G401 (cell line): ENCODE data around the gene NDUFS8. TPM values are rescaled to one million over a fixed set of nuclear protein-coding genes. Genes with fewer than 3 reads are reported as not detected.
"Not testable (repeated sequence)": the region's sequence is repeated elsewhere in the genome, so short reads cannot be mapped to it uniquely, and the experiment has no call there.

Experiments
- DNase-seq: peaks from one replicate; pipeline ENCODE4 v3.0.0-alpha.2; 2015; ENCODE audit warnings: low spot score
- in situ Hi-C: cut with HindIII; loops from 2 replicates; pipeline ENCODE4 v1.10.0; 2016; ENCODE audit warnings: low sequenced_read_pairs, mixed read lengths
- total RNA-seq: library from RNA; depleted of rRNA; stranded (reverse); fragments of >200 nt; shearing (Covaris generic); gene quantifications from 2 replicates; pipeline ENCODE4 v1.2.3, GENCODE V29; 2014; rRNA removed

NDUFS8 gene
- total RNA-seq = 177 and 212 TPM in 2 replicates

DNA sequence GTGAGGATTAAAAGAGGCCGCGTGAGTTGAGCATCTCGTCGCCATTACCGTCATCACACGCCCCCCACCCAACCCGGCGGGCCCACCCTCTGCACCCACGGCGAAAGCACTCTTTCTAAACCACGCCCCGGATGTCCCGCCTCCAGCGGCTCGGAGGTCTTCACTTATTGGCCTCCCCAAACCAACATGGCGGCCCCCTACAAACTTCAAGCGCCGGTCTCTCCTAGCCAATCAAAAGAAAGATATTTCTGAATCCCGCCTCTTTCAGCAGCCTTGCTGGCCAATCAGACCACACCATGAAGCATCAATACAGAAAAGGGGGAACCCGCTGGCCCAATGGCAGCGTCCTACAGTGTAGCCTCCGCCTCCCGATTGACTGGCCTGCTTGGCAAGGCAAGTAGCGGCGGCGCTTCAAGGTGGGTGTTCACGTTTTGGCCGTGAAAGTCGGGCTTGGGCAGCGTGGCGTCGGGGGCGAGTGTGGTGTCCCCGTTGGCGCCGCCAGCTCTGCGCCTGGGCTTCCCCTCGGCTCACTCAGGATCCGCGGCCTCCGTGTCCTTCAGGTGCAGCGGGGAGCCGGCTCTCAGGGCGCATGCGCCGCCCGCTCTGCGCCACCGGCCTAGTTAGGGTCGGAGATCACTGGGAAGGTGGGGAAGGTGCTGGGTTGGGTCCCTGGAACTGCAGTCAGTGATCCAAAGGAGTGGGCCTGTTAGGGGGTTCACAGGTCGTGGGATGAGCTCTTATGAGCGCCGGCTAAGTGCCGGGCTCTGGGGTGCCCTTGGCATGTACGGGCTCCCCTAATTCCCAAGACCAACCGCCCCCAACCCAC is at the start of gene NDUFS8:
NDUFS8 (plus strand) TSS at position 364 of the 826 bp plus-strand sequence. CDS start 1,471 bp downstream, outside the sequence.
- in situ Hi-C loops = no loop called here
- peak; percentile 100 for DNase-seq

DNA sequence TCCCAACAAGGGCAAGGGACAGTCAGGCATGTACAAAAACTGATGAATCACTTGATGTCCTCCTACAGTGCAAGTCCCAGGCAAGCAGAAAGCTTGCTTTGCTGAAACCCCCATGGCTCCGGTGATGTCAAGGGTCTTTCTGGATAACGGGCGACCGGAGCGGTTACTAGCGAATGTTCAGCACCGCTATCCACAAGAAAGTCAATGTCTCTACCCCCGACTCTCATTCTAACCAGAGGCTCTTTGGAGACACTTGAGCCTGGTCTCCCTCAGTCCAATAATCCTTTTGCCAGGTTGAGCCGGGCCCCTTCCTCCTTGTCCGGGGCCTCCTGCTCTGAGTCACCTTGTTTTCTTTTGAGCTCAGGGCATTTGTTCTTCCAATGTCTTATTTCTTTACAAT is 49.3 kb upstream of the NDUFS8 start:
- in situ Hi-C loops, DNase-seq: not testable (repeated sequence)

GRCh38 chr11:67982255-67982857 is 48.1 kb upstream of the NDUFS8 start:
- DNase-seq, in situ Hi-C loops: not testable (repeated sequence)

DNA sequence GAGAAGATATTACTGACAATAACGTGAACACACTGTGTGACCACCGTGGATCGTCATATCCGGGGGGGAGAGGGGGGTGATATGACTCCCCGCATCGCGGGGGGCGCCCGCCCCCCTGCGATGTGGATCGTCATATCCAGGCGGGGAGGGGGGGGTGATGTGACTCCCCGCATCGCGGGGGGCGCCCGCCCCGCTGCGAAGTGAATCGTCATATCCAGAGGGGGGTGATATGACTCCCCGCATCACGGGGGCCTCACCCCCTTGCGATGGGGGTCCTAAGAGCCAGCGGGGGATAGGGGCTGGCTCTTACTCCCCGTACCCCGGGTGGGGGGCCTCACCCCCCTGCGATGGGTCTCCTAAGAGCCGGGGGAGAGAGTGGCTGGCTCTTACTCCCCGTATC is 46.5 kb upstream of the NDUFS8 start:
- in situ Hi-C loops = no loop called here
- no peak for DNase-seq

DNA sequence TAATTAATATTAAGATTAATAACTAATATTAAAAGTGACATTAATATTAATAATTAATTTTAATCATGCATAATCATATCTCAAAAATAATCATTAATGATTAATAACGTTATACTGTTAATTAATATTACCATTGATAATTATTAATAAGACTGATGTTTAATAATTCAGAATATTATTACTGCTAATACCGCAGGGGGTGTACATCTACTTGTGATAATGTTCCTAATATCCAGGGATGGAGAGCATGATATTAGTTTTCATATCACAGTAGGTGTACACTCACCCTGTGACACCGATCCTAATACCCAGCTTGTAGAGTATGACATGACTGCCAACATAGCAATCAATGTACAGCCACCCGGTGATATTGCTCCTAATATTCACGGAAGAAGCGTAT is 45.2 kb upstream of the NDUFS8 start:
- in situ Hi-C loops, DNase-seq: not testable (repeated sequence)

GRCh38 chr11:67990546-67991346 is 39.7 kb upstream of the NDUFS8 start:
- peak; percentile 16 for DNase-seq

GRCh38 chr11:67991347-67992121 is 38.9 kb upstream of the NDUFS8 start:
- in situ Hi-C loops, DNase-seq: not testable (repeated sequence)

More at GRCh38 chr11:67990546-67991346, 39.7 kb upstream of the NDUFS8 start:
- in situ Hi-C loops = not testable (repeated sequence)

- DNase-seq, in situ Hi-C loops: not testable (repeated sequence)
These were observed 36.7 kb upstream of the NDUFS8 start for GRCh38 chr11:67993821-67994220.

GRCh38 chr11:67994387-67994786 is 36.1 kb upstream of the NDUFS8 start:
- DNase-seq, in situ Hi-C loops: not testable (repeated sequence)

- DNase-seq, in situ Hi-C loops: not testable (repeated sequence)
These were observed 35.4 kb upstream of the NDUFS8 start for GRCh38 chr11:67995129-67995528.

- DNase-seq, in situ Hi-C loops: not testable (repeated sequence)
These were observed 34.9 kb upstream of the NDUFS8 start for GRCh38 chr11:67995579-67995978.

DNA sequence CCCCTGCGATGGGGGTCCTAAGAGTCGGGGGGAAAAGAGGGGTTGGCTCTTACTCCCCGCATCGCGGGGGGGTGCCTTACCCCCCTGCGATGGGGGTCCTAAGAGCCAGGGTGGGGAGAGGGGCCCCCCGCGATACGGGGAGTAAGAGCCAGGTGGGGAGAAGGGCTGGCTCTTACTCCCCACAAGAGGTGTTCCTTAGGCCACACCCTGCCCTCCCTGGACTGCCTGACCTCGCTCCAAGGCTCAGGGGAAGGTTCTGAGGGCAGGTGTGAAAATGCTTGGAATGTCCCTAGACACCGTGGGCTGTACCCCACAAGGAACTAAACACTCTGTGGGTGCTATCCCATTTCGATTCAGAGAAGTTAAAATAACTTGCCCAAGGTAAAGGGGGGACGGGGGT is 34.4 kb upstream of the NDUFS8 start:
- in situ Hi-C loops = no loop called here
- DNase-seq = no peak

GRCh38 chr11:67996622-67997474 is 33.6 kb upstream of the NDUFS8 start:
- DNase-seq = peak; percentile 37
- in situ Hi-C loops = no loop called here

DNA sequence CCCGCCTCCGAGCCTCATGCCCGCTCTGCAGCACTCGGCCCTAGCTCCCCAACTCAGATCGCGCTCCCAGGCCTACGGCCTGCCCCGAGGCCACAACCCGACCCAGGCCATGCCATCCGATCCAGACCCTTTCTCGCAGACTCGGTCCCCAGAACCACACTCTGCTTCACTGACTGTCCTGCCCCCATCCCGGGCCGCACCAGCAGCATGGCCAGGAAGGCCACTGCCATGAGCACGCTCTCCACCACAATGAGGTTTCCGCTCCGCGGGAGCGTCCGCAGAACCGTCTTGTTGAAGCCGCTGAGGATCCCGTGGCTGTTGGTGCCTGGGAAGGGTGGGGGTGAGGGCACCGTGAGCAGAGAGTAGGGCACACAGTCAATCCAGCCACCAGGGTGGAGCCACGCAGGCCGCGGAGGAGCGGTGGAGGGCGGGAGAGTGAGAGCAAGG is 33.0 kb upstream of the NDUFS8 start:
- in situ Hi-C loops = no loop called here
- no peak for DNase-seq

DNA sequence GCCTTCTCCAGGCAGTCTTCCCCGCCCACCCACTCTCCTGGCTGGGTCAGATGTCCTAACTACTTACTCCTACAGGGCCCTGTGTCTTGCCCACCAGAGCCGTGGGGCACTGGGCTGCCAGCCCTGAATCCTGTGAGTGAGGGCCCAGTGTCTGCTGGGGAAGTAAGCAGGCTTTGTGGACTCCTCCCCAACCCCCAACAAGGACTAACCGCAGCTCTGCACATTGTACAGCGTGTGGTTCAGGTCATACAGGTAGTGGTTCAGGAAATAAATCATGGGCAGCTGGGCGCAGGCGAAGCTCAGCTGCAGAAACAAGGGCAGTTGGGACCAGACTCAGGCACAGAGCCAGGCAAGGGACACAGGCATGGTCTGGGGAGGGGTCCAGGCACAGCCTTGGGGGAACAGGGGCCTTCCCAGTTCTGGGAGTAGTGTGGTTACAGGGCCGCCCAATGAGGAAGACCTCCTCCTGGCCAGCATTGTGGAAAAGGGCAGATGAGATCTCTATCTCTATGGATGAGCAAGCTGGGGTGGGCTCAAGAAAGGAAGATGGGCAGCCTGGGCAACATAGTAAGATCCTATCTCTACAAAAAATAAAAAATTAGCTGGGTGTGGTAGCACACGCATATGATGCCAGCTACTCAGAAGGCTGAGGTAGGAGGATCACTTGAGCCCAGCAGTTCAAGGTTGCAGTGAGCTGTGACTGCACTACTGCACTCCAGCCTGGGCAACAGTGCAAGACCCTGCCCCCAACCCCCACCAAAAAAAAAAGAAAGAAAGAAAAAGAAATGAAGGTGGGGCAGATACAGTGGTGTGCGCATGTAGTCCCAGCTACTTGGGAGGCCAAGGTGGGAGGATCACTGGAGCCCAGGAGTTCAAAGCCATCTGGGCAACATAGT is 32.1 kb upstream of the NDUFS8 start:
- in situ Hi-C loops = no loop called here

GRCh38 chr11:67999201-67999629 is 31.3 kb upstream of the NDUFS8 start:
- in situ Hi-C loops = no loop called here
- DNase-seq = no peak

More for the DNA sequence above, 32.1 kb upstream of the NDUFS8 start:
- DNase-seq = no peak

DNA sequence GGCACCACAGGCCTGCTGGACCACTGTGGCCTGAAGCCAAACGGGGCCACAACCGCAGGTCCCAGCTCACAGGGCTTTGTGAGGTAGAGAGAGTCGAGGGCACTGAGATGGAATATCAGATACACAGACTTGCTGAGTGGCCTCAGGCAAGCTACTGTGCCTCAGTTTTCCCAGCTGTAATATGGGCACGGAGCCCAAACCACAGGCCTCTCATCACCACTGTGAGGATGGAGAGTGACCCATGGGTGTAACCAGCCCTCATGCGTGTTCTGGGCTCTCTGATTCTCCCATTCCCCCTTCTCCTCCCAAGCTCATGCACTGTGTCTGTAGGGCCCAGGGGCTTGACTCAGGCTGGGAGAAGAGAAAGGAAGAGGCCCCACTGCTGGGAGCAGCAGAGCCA is 30.8 kb upstream of the NDUFS8 start:
- in situ Hi-C loops = no loop called here
- no peak for DNase-seq
